Ovary (tissue), 9 donors: ENCODE results near the gene THRAP3. TPM values are rescaled to one million over a fixed set of nuclear protein-coding genes. Genes with fewer than 3 reads are reported as not detected.

Experiments
- DNase-seq, 5 donors: peaks; one replicate each; pipeline ENCODE4 v3.0.0-alpha.2; 2019 to 2020
- H3K27ac ChIP-seq, 2 donors: fragments of 200-600 bp; one replicate each; pipeline versions ENCODE4 v1.5.1 to v1.8.0; 2019 to 2022
- H3K27me3 ChIP-seq: fragments of 200-600 bp; one replicate; pipeline ENCODE4 v1.8.0; 2022
- H3K36me3 ChIP-seq: fragments of 200-600 bp; sonication (generic); one replicate; pipeline ENCODE4 v1.5.1; 2019
- H3K4me1 ChIP-seq: one replicate; pipeline ENCODE4 v1.8.1; 2013; ENCODE audit warnings: mild to moderate bottlenecking, moderate library complexity; ENCODE audit not compliant: insufficient read depth
- H3K4me3 ChIP-seq: fragments of 200-600 bp; sonication (generic); one replicate; pipeline ENCODE4 v1.5.1; 2017
- H3K9me3 ChIP-seq, 2 donors: fragments of 200-600 bp in 1 of 2; sonication (generic) in 1 of 2; one replicate each; pipeline versions ENCODE4 v1.5.1 to v1.8.1; 2013 to 2019; ENCODE audit warnings: mild to moderate bottlenecking in 1 of 2, moderate library complexity in 1 of 2
- EP300 ChIP-seq: sonication (generic); formaldehyde crosslinking; IDR thresholded peaks from one replicate; pipeline ENCODE4 v1.6.1; 2017; ENCODE audit warnings: antibody characterized with exemption
- POLR2A ChIP-seq: fragments of 450-650 bp; IDR thresholded peaks from one replicate; pipeline ENCODE4 v1.6.1; 2017; ENCODE audit warnings: antibody characterized with exemption, mild to moderate bottlenecking, moderate library complexity
- WGBS, 3 donors: extraction: QIAGEN DNeasy Blood & Tissue Kit in 1 of 3; methylation state at CpG; one replicate each; pipeline versions ENCODE4 v1.1.5 to v1.1.7; 2013 to 2017; 5-methylcytosine and 5-hydroxymethylcytosine counted together
- intact Hi-C, 4 donors: fragments of 100-400 bp; cut with DNase I; formaldehyde crosslinking; loops; one replicate each; pipeline versions ENCODE4 v1.11.0 to v1.15.1; 2022 to 2023
- polyA plus RNA-seq, 2 donors: library from polyadenylated mRNA; stranded (reverse); fragments of 200-250 nt in 1 of 2; fragments of 350-450 nt in 1 of 2; fragmentation: Illumina TruSeq in 1 of 2; extraction: RNeasy Lipid Tissue Mini Kit (QIAGEN cat#74804) in 1 of 2; gene quantifications; one replicate each; pipeline ENCODE4 v1.2.3, GENCODE V29; 2013 to 2014
- total RNA-seq, 7 donors: library from RNA; depleted of rRNA in 2 of 7; stranded (reverse); fragments of >200 nt in 2 of 7; fragmentation: NEBNext Ultra II Directional in 3 of 7; extraction: Animal tissue kit (Norgen Biotek cat#: 25700) in 3 of 7; gene quantifications; one replicate each; pipeline versions ENCODE4 v1.1.0 to v1.2.4, GENCODE V29; 2016 to 2023
- TF ChIP-seq, protein P1 (sequence below), 3 donors: fragments of 450-650 bp in 2 of 3; fragments of 200-600 bp in 1 of 3; IDR thresholded peaks; one replicate each; pipeline versions ENCODE4 v1.5.1 to v1.8.0; 2016 to 2022; ENCODE audit warnings: antibody characterized with exemption in 3 of 3, mild to moderate bottlenecking in 1 of 3
- donor health status: DM: no; HTN: no; CAD: no; lungs with moderate emphysema.
- donor health status: DM: no; HTN: no; CAD: no.
- donor health status: Bipolar disorder and iron deficiency.
- donor health status: DM: yes; HTN: yes; CAD: no.
- donor health status: DM: no; HTN: no; CAD: no.
- donor health status: DM: yes; HTN: yes; CAD: no.

The THRAP3 gene
- total and polyA plus RNA-seq, 9 donors, result 40.2 to 109 (median 92.6) TPM

DNA sequence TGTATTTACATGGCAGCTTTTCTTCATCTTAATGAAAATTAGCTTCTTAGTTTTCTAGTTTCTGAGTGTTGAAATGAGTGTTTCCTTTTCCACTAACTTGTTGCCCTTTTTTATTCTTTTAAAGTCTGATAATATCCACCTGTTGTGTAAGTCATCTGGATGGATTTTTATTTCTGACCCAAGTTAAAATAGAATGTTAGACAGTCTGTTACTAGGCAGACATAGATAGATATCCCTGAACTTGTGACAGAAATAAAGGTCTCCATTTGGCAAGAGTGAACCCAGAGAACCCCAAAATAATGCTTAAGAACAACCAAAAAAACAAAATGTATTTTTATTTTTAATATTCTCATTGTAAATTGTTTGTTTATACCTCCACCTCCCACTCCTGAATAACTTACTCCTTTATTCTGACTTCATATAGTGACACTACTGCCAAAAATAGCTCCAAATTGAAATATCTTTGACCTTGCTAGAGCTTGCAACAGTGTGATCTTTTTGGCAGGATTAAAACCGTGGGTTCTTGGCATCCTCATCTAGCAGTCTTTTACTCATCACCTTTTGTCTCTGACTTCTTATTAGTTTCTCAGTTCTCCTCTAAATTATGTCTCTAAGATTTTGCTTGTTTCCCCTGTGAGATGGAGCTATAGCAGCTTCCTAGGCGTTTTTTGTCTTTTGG lies 55.0 kb downstream of the THRAP3 start:
- H3K9me3 ChIP-seq, result no peaks in the 10 kb centered on the region
- 15 to 19% (median 17%) methylated on average over 2 of the region's 2 CpGs for WGBS, 3 donors
- no peak overlapping the region for H3K4me3 ChIP-seq
- H3K36me3 ChIP-seq, result no peaks in the 10 kb centered on the region
- no peak for DNase-seq
- peaks cover 5% of the 10 kb centered on the region for H3K4me1 ChIP-seq
- TF ChIP-seq POLR2A, result no peak
- intact Hi-C loops, result no loop called here
- peak overlapping the region in 1 of 2 donors; percentile 41 for H3K27ac ChIP-seq
- no peaks in the 10 kb centered on the region for H3K27me3 ChIP-seq

DNA sequence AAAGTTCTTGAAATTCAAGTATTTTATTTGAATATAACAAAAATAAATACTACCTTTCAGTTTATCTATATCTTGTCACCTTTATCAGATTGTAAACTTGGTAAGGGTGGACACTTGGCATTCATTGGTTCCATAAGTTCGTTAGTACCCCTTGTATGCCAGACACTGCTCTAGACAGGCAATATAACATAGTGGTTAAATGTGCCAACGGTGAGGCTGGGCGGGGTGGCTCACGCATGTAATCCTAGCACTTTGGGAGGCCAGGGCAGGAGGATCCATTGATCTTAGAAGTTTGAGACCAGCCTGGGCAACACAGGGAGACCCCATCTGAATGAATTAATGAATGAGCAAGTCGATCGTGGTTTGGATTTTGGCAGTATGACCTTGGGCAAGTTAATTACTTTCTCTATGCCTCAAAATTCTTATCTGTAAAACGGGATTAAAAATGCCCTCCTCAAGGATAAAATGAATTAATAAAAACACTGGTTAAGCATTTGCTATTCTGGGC lies 55.6 kb downstream of the THRAP3 start:
- 54 to 61% (median 55%) methylated on average over 7 of the region's 7 CpGs for WGBS, 3 donors
- intact Hi-C loops, result loop anchor here in 3 of 4 donors (10.0 kb wide), 4 partner anchors 45 to 125 kb away; partner anchors contain the start of genes MAP7D1 (in 2 of the 3) and THRAP3 (in 1 of the 3)

DNA sequence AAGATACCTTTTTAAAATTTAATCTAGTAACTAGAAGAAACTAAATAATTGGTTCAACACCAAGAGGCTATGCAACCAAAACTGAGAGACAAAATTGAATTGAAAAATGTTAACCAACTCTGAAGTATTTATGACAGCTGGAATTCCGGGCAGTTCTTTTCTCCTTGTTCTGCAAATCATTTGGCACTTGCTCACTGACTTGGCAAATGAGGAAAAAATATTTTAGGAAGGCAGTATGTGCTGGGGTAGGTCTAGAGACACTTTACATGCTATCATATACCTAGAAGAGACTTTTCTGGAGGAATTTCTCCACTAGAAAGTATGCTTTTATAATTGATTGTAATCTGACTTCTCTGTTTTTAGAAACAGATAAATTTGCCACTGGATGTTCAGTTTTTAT lies 59.8 kb downstream of the THRAP3 start:
- intact Hi-C loops, result loop anchor here in 3 of 4 donors (10.0 kb wide), 4 partner anchors 49 to 129 kb away; partner anchors contain the start of genes MAP7D1 (in 2 of the 3) and THRAP3 (in 1 of the 3)
- TF ChIP-seq EP300 (no peak), POLR2A (no peak)
- TF ChIP-seq, protein P1, sequence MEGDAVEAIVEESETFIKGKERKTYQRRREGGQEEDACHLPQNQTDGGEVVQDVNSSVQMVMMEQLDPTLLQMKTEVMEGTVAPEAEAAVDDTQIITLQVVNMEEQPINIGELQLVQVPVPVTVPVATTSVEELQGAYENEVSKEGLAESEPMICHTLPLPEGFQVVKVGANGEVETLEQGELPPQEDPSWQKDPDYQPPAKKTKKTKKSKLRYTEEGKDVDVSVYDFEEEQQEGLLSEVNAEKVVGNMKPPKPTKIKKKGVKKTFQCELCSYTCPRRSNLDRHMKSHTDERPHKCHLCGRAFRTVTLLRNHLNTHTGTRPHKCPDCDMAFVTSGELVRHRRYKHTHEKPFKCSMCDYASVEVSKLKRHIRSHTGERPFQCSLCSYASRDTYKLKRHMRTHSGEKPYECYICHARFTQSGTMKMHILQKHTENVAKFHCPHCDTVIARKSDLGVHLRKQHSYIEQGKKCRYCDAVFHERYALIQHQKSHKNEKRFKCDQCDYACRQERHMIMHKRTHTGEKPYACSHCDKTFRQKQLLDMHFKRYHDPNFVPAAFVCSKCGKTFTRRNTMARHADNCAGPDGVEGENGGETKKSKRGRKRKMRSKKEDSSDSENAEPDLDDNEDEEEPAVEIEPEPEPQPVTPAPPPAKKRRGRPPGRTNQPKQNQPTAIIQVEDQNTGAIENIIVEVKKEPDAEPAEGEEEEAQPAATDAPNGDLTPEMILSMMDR (IDR thresholded peaks at IDR 0.05), result no peak
- H3K27me3 ChIP-seq, result no peaks in the 10 kb centered on the region
- DNase-seq, result no peak
- H3K36me3 ChIP-seq, result no peaks in the 10 kb centered on the region
- 9 to 10% (median 9%) methylated on average over 1 of the region's 1 CpG for WGBS, 3 donors
- H3K9me3 ChIP-seq, result no peaks in the 10 kb centered on the region
- no peak overlapping the region for H3K4me3 ChIP-seq
- peaks cover 2% of the 10 kb centered on the region for H3K4me1 ChIP-seq
- no peak overlapping the region for H3K27ac ChIP-seq

More for the DNA sequence above, 55.6 kb downstream of the THRAP3 start:
- H3K9me3 ChIP-seq, result no peaks in the 10 kb centered on the region
- no peak for TF ChIP-seq POLR2A
- TF ChIP-seq EP300, result no peak
- TF ChIP-seq, protein P1 (IDR thresholded peaks at IDR 0.05), result no peak
- H3K4me1 ChIP-seq, result peaks cover 5% of the 10 kb centered on the region
- H3K27me3 ChIP-seq, result no peaks in the 10 kb centered on the region
- peak overlapping the region in 1 of 2 donors; percentile 41 for H3K27ac ChIP-seq
- no peak for DNase-seq
- no peak overlapping the region for H3K4me3 ChIP-seq
- no peaks in the 10 kb centered on the region for H3K36me3 ChIP-seq

DNA sequence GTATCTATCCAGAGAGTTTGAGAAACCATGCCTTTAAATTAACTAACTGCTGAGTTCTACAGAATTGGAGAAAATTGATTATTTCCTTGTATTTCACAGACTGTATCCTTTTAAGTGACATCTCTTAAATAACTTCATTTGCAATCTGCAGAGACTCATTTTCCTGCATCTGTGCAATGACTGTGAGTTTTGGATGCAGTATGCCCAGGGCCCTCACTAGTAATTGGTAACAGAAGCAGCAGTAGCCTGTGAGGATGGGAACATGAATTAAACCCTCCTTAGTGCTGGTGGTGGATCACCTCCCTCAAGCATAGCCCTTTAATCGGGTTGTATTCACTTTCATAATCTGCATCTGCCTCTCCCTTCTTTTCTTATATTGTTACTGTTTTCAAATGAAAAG lies 60.3 kb downstream of the THRAP3 start:
- intact Hi-C loops, result loop anchor here in 3 of 4 donors (10.0 kb wide), 4 partner anchors 50 to 130 kb away; partner anchors contain the start of genes MAP7D1 (in 2 of the 3) and THRAP3 (in 1 of the 3)
- peaks cover 2% of the 10 kb centered on the region for H3K4me1 ChIP-seq
- no peak for DNase-seq
- no peaks in the 10 kb centered on the region for H3K9me3 ChIP-seq
- no peak overlapping the region for H3K27ac ChIP-seq
- 29 to 52% (median 29%) methylated on average over 1 of the region's 1 CpG for WGBS, 3 donors
- H3K36me3 ChIP-seq, result no peaks in the 10 kb centered on the region
- TF ChIP-seq EP300 (no peak), POLR2A (no peak)
- TF ChIP-seq, protein P1 (IDR thresholded peaks at IDR 0.05), result no peak
- H3K4me3 ChIP-seq, result no peak overlapping the region
- no peaks in the 10 kb centered on the region for H3K27me3 ChIP-seq
